Measurements from ENCODE around the gene ADCY3. TPM values are rescaled to one million over a fixed set of nuclear protein-coding genes. Genes with fewer than 3 reads are reported as not detected.
A peak's percentile ranks its signal among the peaks of the same experiment; 100 is the strongest.

ADCY3 gene
- total and polyA plus RNA-seq, 12 donors, result 8.0 to 72.0 (median 35.1) TPM

GRCh38 chr2:24771061-24771460 lies 149.0 kb downstream of the ADCY3 start:
- Histone ChIP-seq H3K27ac (peak overlapping the region in 3 of 5 donors; percentile 46 to 59 (median 56)), H3K4me1 (replicated peaks in 1 of 2) (peaks cover 29 to 58% of the 10 kb centered on the region in 2 donors), H3K36me3 (replicated peaks in 1 of 2) (no peaks in the 10 kb centered on the region), H3K27me3 (no peaks in the 10 kb centered on the region), H3K4me3 (no peak overlapping the region), H3K9me3 (replicated peaks in 1 of 3) (no peaks in the 10 kb centered on the region)
- 76 to 84% (median 82%) methylated on average over 5 of the region's 5 CpGs for WGBS, 4 donors
- intact Hi-C loops (cut with DNase I), result no loop called here
- no peak for DNase-seq
- TF ChIP-seq CTCF (IDR thresholded peaks at IDR 0.05), result no peak
- TF ChIP-seq POLR2A (IDR thresholded peaks at IDR 0.05), result no peak

Small RNAs within 50 kb of the gene (small RNA-seq; reads per million reads assigned to genes)
- gene AC013267.1 (0 reads per million in 2 donors), gene RF00016 (0 reads per million in 2 donors)

Other genes starting within 250 kb of the ADCY3 start
- gene PTRHD1, start 126.8 kb downstream of the ADCY3 start, total RNA-seq, result 10 to 100 TPM; 36.9 to 87.3 (median 59.3) TPM
- gene PTRHD1, start 126.8 kb downstream of the ADCY3 start, polyA plus RNA-seq, result 10 to 100 TPM; 18.6 to 52.9 (median 33.4) TPM
- 10 to 100 TPM in 5 of 9 donors, 1 to 10 TPM in 4; 6.6 to 16.6 (median 10.2) TPM for gene CENPO, start 126.8 kb downstream of the ADCY3 start, total RNA-seq
- gene CENPO, start 126.8 kb downstream of the ADCY3 start, polyA plus RNA-seq, result 1 to 10 TPM; 2.6 to 9.5 (median 3.1) TPM
- gene DNAJC27, start 51.7 kb upstream of the ADCY3 start, total RNA-seq, result 10 to 100 TPM in 2 of 9 donors, 1 to 10 TPM in 7; 2.1 to 10.8 (median 7.3) TPM
- gene DNAJC27, start 51.7 kb upstream of the ADCY3 start, polyA plus RNA-seq, result 1 to 10 TPM; 1.9 to 6.6 (median 3.2) TPM
- 10 to 100 TPM in 1 of 9 donors, 1 to 10 TPM in 8; 1.8 to 10.6 (median 2.7) TPM for gene EFR3B, start 121.8 kb upstream of the ADCY3 start, total RNA-seq
- 10 to 100 TPM in 1 of 3 donors, 1 to 10 TPM in 1, under 1 TPM in 1; 0.84 to 18.5 (median 2.1) TPM for gene EFR3B, start 121.8 kb upstream of the ADCY3 start, polyA plus RNA-seq
- gene POMC, start 248.3 kb upstream of the ADCY3 start, total RNA-seq, result 10 to 100 TPM in 4 of 9 donors, 1 to 10 TPM in 5; 6.3 to 83.4 (median 9.1) TPM
- gene POMC, start 248.3 kb upstream of the ADCY3 start, polyA plus RNA-seq, result 100 to 1,000 TPM in 1 of 3 donors, 10 to 100 TPM in 1, under 1 TPM in 1; 0.75 to 115 (median 33.6) TPM

Data from adrenal gland (tissue), 12 donors.